GM21367 (cell line): ENCODE results near the gene OPN1MW.
"Not testable (repeated sequence)": the region's sequence is repeated elsewhere in the genome, so short reads cannot be mapped to it uniquely, and the experiment has no call there.

Experiments
- ATAC-seq: cut with Tn5 transposase; IDR thresholded peaks from one replicate; pipeline ENCODE4 v1.9.1; 2021; ENCODE audit not compliant: unreplicated experiment

OPN1MW gene

DNA sequence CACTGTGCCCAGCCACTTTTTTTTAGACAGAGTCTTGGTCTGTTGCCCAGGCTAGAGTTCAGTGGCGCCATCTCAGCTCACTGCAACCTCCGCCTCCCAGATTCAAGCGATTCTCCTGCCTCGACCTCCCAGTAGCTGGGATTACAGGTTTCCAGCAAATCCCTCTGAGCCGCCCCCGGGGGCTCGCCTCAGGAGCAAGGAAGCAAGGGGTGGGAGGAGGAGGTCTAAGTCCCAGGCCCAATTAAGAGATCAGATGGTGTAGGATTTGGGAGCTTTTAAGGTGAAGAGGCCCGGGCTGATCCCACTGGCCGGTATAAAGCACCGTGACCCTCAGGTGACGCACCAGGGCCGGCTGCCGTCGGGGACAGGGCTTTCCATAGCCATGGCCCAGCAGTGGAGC is at the start of gene OPN1MW:
Gene OPN1MW, plus strand, starts transcription at position 301 of the 400 bp plus-strand sequence. Its CDS starts 82 bp downstream, at position 383.
- not testable (repeated sequence) for ATAC-seq

GRCh38 chrX:154135458-154136229 is 46.8 kb upstream of the OPN1MW start:
- ATAC-seq = no peak

DNA sequence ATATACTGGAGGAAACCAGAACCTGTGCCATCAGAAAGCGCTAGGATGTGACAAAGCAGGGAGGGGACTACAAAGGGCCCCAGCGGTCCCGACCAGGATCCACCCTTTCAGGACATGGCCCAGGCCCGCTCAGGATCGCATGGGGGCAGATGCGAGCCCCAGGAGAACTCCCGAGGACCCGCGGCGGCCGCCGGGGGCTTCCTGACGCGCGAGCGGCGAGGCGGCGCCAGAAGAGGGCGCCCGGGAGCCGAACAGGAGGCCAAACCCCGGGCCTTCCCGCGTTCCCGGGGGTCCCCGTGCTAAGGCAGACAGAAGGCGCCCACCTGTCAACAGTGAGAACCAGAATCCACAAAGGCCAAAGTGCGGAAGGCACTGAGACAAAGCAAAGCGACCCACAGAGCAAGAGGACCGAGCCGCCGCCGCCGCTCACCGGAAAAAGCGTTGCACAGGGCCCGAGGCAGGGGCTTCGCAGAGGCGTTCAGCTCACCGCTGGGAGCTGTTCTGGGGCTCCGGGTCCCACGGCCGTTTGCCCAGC is 45.7 kb upstream of the OPN1MW start:
- no peak for ATAC-seq

DNA sequence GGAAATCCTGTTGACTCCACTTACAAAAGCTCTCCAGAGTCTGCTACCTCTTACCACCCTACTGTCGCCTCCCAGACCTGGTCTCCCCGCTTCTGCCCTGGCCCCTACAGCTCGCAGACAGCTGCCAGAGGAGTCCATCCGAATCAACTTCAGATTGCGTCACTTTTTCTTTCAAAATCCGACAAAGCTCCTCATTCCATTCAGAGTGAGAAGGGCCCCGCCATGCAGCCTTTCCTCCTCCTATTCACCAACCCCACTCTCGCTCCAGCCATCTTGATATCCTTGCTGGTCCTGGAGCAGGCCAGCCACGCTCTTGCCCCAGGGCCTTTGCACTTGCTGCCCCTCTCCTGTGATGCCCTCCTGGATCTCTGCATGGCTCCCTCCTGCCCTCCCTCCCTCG is 43.5 kb upstream of the OPN1MW start:
- ATAC-seq = no peak

GRCh38 chrX:154140206-154140605 is 42.2 kb upstream of the OPN1MW start:
- ATAC-seq = no peak

DNA sequence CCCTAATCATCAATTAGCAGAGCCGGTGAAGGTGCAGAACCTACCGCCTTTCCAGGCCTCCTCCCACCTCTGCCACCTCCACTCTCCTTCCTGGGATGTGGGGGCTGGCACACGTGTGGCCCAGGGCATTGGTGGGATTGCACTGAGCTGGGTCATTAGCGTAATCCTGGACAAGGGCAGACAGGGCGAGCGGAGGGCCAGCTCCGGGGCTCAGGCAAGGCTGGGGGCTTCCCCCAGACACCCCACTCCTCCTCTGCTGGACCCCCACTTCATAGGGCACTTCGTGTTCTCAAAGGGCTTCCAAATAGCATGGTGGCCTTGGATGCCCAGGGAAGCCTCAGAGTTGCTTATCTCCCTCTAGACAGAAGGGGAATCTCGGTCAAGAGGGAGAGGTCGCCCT is 41.7 kb upstream of the OPN1MW start:
- ATAC-seq = no peak

- no peak for ATAC-seq
Observed at GRCh38 chrX:154142386-154142785, 40.0 kb upstream of the OPN1MW start.

- ATAC-seq = no peak
Observed at GRCh38 chrX:154142950-154143745, 39.2 kb upstream of the OPN1MW start.

GRCh38 chrX:154144010-154144409 is 38.4 kb upstream of the OPN1MW start, which contains the start of gene OPN1LW:
Gene OPN1LW (plus strand): TSS chrX:154144243. CDS start chrX:154144284, 41 bp downstream.
- not testable (repeated sequence) for ATAC-seq

- ATAC-seq = not testable (repeated sequence)
Observed at GRCh38 chrX:154151030-154151429, 31.4 kb upstream of the OPN1MW start.

DNA sequence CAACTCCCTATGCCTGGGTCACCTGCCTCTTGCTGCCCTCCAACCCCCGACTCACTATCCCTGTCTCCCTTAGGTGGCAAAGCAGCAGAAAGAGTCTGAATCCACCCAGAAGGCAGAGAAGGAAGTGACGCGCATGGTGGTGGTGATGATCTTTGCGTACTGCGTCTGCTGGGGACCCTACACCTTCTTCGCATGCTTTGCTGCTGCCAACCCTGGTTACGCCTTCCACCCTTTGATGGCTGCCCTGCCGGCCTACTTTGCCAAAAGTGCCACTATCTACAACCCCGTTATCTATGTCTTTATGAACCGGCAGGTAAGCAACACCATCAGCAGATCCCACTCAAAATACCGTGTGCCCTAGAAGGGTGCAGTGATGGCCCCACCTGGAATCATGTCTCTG is 26.2 kb upstream of the OPN1MW start:
- not testable (repeated sequence) for ATAC-seq

GRCh38 chrX:154157207-154157606 is 25.2 kb upstream of the OPN1MW start:
- ATAC-seq = not testable (repeated sequence)

GRCh38 chrX:154159345-154159744 is 23.1 kb upstream of the OPN1MW start:
- not testable (repeated sequence) for ATAC-seq

DNA sequence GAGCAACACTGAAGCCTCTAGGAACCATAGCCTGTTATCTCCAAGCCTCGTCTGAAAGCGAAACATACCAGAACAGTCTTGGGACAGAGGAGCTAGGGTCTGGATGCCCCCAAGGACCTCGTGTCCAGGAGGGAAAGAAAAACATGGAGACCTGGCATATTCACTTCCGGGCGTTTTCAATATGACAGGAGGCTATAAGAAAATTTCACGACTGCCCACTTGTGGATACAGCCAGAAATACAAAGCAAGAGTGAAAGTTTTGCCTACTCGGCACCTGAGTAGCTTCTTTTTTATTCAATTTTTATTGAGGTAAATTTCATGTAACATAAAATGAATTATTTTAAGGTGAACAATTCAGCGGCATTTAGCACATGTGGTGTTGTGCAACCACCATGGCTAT is 17.5 kb upstream of the OPN1MW start:
- ATAC-seq = not testable (repeated sequence)

- not testable (repeated sequence) for ATAC-seq
Observed at GRCh38 chrX:154168384-154168783, 14.0 kb upstream of the OPN1MW start.

DNA sequence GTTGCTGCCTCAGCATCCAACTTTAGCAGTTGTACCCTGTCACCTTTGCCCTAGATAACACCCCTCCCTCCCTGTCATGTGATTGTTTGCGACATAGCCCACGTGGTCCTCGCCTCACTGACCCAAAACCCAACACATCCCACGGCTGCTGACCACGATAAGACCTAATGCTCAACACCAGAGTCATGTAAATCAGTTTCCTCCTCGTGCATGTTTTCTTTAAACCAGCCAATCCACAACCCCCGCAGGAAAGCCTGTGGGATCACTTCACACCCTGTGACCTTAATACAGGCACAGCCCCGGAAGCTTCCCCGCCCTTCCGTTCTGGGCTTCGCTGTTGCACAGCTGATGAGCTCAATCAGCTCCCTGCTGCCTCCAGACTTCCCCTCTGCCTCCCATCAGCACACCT is 9.9 kb upstream of the OPN1MW start:
- not testable (repeated sequence) for ATAC-seq

DNA sequence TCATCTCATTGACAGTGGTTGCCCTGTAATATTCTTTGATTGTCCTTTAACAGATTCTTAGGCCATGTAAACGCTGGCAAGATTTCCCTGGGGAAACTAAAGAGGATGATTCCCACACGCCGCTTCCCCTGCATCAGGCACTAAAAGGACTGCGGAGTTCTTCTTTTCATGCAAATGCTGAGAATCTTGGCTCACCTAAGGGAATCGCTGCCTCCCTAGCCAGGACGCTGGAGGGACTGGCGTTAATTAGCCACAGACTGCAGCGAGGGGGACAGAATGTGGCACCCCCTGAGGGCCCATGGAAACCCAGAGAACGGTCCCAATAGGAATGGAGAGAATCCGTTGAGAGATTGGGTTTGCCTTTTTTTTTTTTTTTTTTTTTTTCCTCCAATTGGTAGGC is 8.0 kb upstream of the OPN1MW start:
- not testable (repeated sequence) for ATAC-seq

GRCh38 chrX:154183794-154184193 is 1.4 kb downstream of the OPN1MW start:
- ATAC-seq = not testable (repeated sequence)

DNA sequence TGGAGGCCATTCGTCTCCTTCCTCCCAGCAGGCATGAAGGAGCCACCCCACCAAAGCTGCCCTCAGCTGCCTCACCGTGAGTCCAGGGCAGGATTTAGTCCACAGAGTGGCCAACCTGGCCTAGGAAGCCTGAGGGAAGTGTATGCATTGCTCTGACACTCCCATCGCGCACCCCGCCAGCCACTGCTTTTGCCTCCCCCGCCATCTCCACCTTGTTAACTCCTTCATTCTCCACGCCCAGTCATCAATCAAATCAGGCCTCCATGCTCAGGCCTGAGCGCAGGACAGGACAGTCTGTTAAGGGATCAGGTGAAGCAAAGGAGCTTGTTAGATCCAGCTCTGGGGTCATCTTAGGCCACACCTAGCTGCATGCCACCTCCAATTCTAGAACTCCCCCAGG is 10.4 kb downstream of the OPN1MW start:
- ATAC-seq = not testable (repeated sequence)

GRCh38 chrX:154194316-154194715 is 11.9 kb downstream of the OPN1MW start:
- not testable (repeated sequence) for ATAC-seq

DNA sequence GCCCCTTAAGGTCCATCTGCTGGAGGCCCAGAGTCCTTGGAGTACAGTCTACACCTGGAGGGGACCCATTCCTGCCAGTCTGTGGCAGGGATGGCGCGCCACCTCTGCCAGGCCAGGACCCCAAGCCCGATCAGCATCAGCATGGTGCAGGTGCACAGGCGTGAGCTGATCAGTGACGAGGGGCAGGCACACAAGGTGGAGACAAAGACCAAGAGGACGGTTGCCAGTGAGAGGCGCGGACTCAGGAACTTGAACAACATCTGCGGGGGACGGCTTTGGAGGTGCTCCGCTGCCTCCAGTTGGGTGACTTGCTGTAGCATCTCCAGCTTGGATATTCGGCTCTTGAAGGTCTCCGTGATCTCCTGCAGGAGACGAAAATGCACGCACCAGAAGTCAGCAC is 14.1 kb downstream of the OPN1MW start:
- ATAC-seq = not testable (repeated sequence)
